Natural killer cell (primary cell): ENCODE results near the gene OLIG3. TPM values are rescaled to one million over a fixed set of nuclear protein-coding genes. Genes with fewer than 3 reads are reported as not detected.

Experiments
- ATAC-seq, 3 donors: fragments of 150-1000 bp in 2 of 3; fragments of 200-7000 bp in 1 of 3; cut with Tn5 transposase; 1 replicate in 1 of 3; 2 replicates in 2 of 3; pipeline ENCODE4 v1.10.0; 2021; ENCODE audit warnings: mild to moderate bottlenecking in 2 of 3, moderate library complexity in 2 of 3
- DNase-seq, 2 donors: peaks; one replicate each; pipeline versions ENCODE4 v3.0.0 to v3.0.0-alpha.2; 2013 to 2021; ENCODE audit warnings: mixed read lengths in 1 of 2
- H3K27ac ChIP-seq: one replicate; pipeline ENCODE4 v1.5.1; 2013; ENCODE audit warnings: mild to moderate bottlenecking, low read length
- H3K27me3 ChIP-seq: one replicate; pipeline ENCODE4 v1.6.1; 2013; ENCODE audit warnings: low read length; ENCODE audit not compliant: control insufficient read depth, insufficient read depth
- H3K36me3 ChIP-seq: one replicate; pipeline ENCODE4 v1.6.1; 2013; ENCODE audit warnings: low read length; ENCODE audit not compliant: control insufficient read depth, insufficient read depth
- H3K4me1 ChIP-seq: one replicate; pipeline ENCODE4 v1.6.1; 2013; ENCODE audit warnings: low read length; ENCODE audit not compliant: control insufficient read depth, insufficient read depth
- H3K4me3 ChIP-seq: one replicate; pipeline ENCODE4 v1.5.1; 2013; ENCODE audit warnings: low read length
- H3K9me3 ChIP-seq: one replicate; pipeline ENCODE4 v1.6.1; 2013; ENCODE audit warnings: low read length; ENCODE audit not compliant: control insufficient read depth, insufficient read depth
- H3K27ac Mint-ChIP-seq, 2 donors: one replicate each; pipeline ENCODE4 v1.8.0; 2022; ENCODE audit warnings: mild to moderate bottlenecking in 2 of 2, mixed read lengths in 2 of 2, moderate library complexity in 1 of 2
- H3K27me3 Mint-ChIP-seq, 2 donors: one replicate each; pipeline ENCODE4 v1.8.0; 2022; ENCODE audit warnings: low read depth in 2 of 2, mixed read lengths in 2 of 2
- H3K36me3 Mint-ChIP-seq: one replicate; pipeline ENCODE4 v1.8.0; 2022; ENCODE audit warnings: mixed read lengths
- H3K4me1 Mint-ChIP-seq, 2 donors: one replicate each; pipeline ENCODE4 v1.8.0; 2022; ENCODE audit warnings: mixed read lengths in 2 of 2
- H3K4me3 Mint-ChIP-seq: one replicate; pipeline ENCODE4 v1.8.0; 2022; ENCODE audit warnings: mild to moderate bottlenecking, moderate library complexity, mixed read lengths
- H3K9me3 Mint-ChIP-seq, 2 donors: one replicate each; pipeline ENCODE4 v1.8.0; 2022; ENCODE audit warnings: mixed read lengths in 2 of 2
- CTCF ChIP-seq: fragments of 200-600 bp; IDR thresholded peaks from one replicate; pipeline ENCODE4 v1.8.0; 2022; ENCODE audit warnings: antibody characterized with exemption
- WGBS: methylation state at CpG from one replicate; pipeline ENCODE4 v1.1.7; 2013; ENCODE audit warnings: missing lambda C conversion rate; ENCODE audit not compliant: insufficient coverage; 5-methylcytosine and 5-hydroxymethylcytosine counted together
- intact Hi-C: fragments of 100-400 bp; cut with micrococcal nuclease; formaldehyde crosslinking; loops from one replicate; pipeline ENCODE4 v1.14.2; 2022
- total RNA-seq, 4 donors: library from RNA; stranded (reverse); fragments of 120-200 nt in 1 of 4; gene quantifications; one replicate each; pipeline versions ENCODE4 v1.2.3 to v1.2.4, GENCODE V29; 2013 to 2022

OLIG3 gene
- total RNA-seq, 3 donors from 2014 or later (not counting 1 experiment from before 2014, with no cell fraction given), result not detected

- Histone ChIP-seq H3K4me3 (no peak overlapping the region), H3K27ac (no peak overlapping the region), H3K36me3 (no peaks in the 10 kb centered on the region), H3K27me3 (peaks cover 88% of the 10 kb centered on the region), H3K9me3 (peaks cover 8% of the 10 kb centered on the region), H3K4me1 (peaks cover 51% of the 10 kb centered on the region)
- DNase-seq, result peak in 1 of 2 donors; percentile 43
- Mint-ChIP-seq H3K27me3 (peaks cover 60 to 71% of the 10 kb centered on the region in 2 donors), H3K27ac (no peak overlapping the region), H3K4me1 (peaks cover 26 to 34% of the 10 kb centered on the region in 2 donors), H3K4me3 (peak overlapping the region; percentile 6), H3K9me3 (no peaks in the 10 kb centered on the region), H3K36me3 (no peaks in the 10 kb centered on the region)
- intact Hi-C loops, result no loop called here
- ATAC-seq, result peak in 2 of 3 donors; percentile 18 to 26
- TF ChIP-seq CTCF, result no peak
- 4% methylated on average over 60 of the region's 60 CpGs for WGBS
Measured at GRCh38 chr6:137497721-137498463, 3.7 kb upstream of the OLIG3 start.

- H3K9me3 ChIP-seq, result peaks cover 8% of the 10 kb centered on the region
- ATAC-seq (peak in 2 of 3 donors; percentile 28 to 41), DNase-seq (peak in 1 of 2 donors; percentile 23)
- H3K4me3 ChIP-seq, result no peak overlapping the region
- 12% methylated on average over 46 of the region's 47 CpGs for WGBS
- H3K4me1 ChIP-seq, result peaks cover 53% of the 10 kb centered on the region
- TF ChIP-seq CTCF, result no peak
- no peak overlapping the region for H3K4me3 Mint-ChIP-seq
- H3K36me3 ChIP-seq, result no peaks in the 10 kb centered on the region
- peaks cover 91% of the 10 kb centered on the region for H3K27me3 ChIP-seq
- intact Hi-C loops, result no loop called here
- no peaks in the 10 kb centered on the region for H3K36me3 Mint-ChIP-seq
- peaks cover 31 to 41% of the 10 kb centered on the region in 2 donors for H3K4me1 Mint-ChIP-seq
- peaks cover 63 to 71% of the 10 kb centered on the region in 2 donors for H3K27me3 Mint-ChIP-seq
- no peak overlapping the region for H3K27ac ChIP-seq
- H3K27ac Mint-ChIP-seq, result no peak overlapping the region
- H3K9me3 Mint-ChIP-seq, result no peaks in the 10 kb centered on the region
Measured at GRCh38 chr6:137496909-137497720, 2.9 kb upstream of the OLIG3 start.

- no peak for ATAC-seq
- TF ChIP-seq CTCF, result no peak
- H3K9me3 ChIP-seq, result peaks cover 8% of the 10 kb centered on the region
- H3K4me3 Mint-ChIP-seq, result no peak overlapping the region
- peaks cover 66 to 71% of the 10 kb centered on the region in 2 donors for H3K27me3 Mint-ChIP-seq
- H3K27ac ChIP-seq, result no peak overlapping the region
- DNase-seq, result peak in 1 of 2 donors; percentile 9
- H3K4me1 ChIP-seq, result peaks cover 53% of the 10 kb centered on the region
- H3K27ac Mint-ChIP-seq, result no peak overlapping the region
- H3K36me3 Mint-ChIP-seq, result no peaks in the 10 kb centered on the region
- intact Hi-C loops, result no loop called here
- 14% methylated on average over 16 of the region's 17 CpGs for WGBS
- no peaks in the 10 kb centered on the region for H3K9me3 Mint-ChIP-seq
- no peak overlapping the region for H3K4me3 ChIP-seq
- H3K4me1 Mint-ChIP-seq, result peaks cover 31 to 45% of the 10 kb centered on the region in 2 donors
- H3K27me3 ChIP-seq, result peaks cover 94% of the 10 kb centered on the region
- no peaks in the 10 kb centered on the region for H3K36me3 ChIP-seq
Measured at GRCh38 chr6:137496368-137496767, 2.2 kb upstream of the OLIG3 start.
